Activated T-cell treated with anti-CD3 and anti-CD28 coated beads, Interleukin-2, amount 50 U/mL, for 48 hours (primary cell): ENCODE results near the gene PSMA6.
"Not testable (repeated sequence)": the region's sequence is repeated elsewhere in the genome, so short reads cannot be mapped to it uniquely, and the experiment has no call there.

ENCODE experiments used
- DNase-seq, 2 experiments: peaks; one replicate each; pipeline ENCODE4 v3.0.0-alpha.2; 2020

The PSMA6 gene

GRCh38 chr14:35346738-35347322 is 54.6 kb downstream of the PSMA6 start:
- no peak for DNase-seq

- no peak for DNase-seq
Observed at GRCh38 chr14:35347323-35348043, 55.3 kb downstream of the PSMA6 start.

GRCh38 chr14:35348044-35348380 is 55.8 kb downstream of the PSMA6 start:
- DNase-seq: not testable (repeated sequence)

- no peak for DNase-seq
Observed at GRCh38 chr14:35349496-35350365, 57.5 kb downstream of the PSMA6 start.

- DNase-seq: no peak
Observed at GRCh38 chr14:35351497-35351896, 59.3 kb downstream of the PSMA6 start.

GRCh38 chr14:35351897-35352273 is 59.7 kb downstream of the PSMA6 start:
- DNase-seq: no peak

- DNase-seq: no peak
Observed at GRCh38 chr14:35352274-35353233, 60.4 kb downstream of the PSMA6 start.

GRCh38 chr14:35353409-35354172 is 61.4 kb downstream of the PSMA6 start:
- no peak for DNase-seq

- not testable (repeated sequence) for DNase-seq
Observed at GRCh38 chr14:35355235-35355634, 63.1 kb downstream of the PSMA6 start.

- peak; percentile 63 to 68 for DNase-seq
Observed at GRCh38 chr14:35355981-35356841, 64.0 kb downstream of the PSMA6 start.

GRCh38 chr14:35359655-35360054 is 67.5 kb downstream of the PSMA6 start:
- not testable (repeated sequence) for DNase-seq

- DNase-seq: no peak
Observed at GRCh38 chr14:35361141-35361480, 68.9 kb downstream of the PSMA6 start.

- no peak for DNase-seq
Observed at GRCh38 chr14:35362450-35362849, 70.3 kb downstream of the PSMA6 start.

GRCh38 chr14:35362911-35363374 is 70.8 kb downstream of the PSMA6 start:
- DNase-seq: no peak

GRCh38 chr14:35365130-35366055 is 73.2 kb downstream of the PSMA6 start:
- peak; percentile 87 to 89 for DNase-seq

- peak; percentile 69 to 77 for DNase-seq
Observed at GRCh38 chr14:35366056-35366451, 73.9 kb downstream of the PSMA6 start.

- DNase-seq: no peak
Observed at GRCh38 chr14:35366521-35366976, 74.4 kb downstream of the PSMA6 start.

- no peak for DNase-seq
Observed at GRCh38 chr14:35367056-35367372, 74.8 kb downstream of the PSMA6 start.
